Peyer's patch (tissue), 4 donors: Measurements from ENCODE around the gene PLOD2. TPM values are rescaled to one million over a fixed set of nuclear protein-coding genes. Genes with fewer than 3 reads are reported as not detected.

ENCODE experiments used
- DNase-seq, 3 donors: peaks; one replicate each; pipeline ENCODE4 v3.0.0-alpha.2; 2017 to 2019
- H3K27ac ChIP-seq, 4 donors: fragments of 200-600 bp; sonication (generic); one replicate each; pipeline ENCODE4 v1.5.1; 2016 to 2019
- H3K27me3 ChIP-seq, 2 donors: fragments of 200-600 bp; sonication (generic); one replicate each; pipeline ENCODE4 v1.5.1; 2019
- H3K36me3 ChIP-seq, 3 donors: fragments of 200-600 bp; sonication (generic); one replicate each; pipeline ENCODE4 v1.5.1; 2016 to 2019
- H3K4me1 ChIP-seq, 4 donors: fragments of 200-600 bp; sonication (generic); one replicate each; pipeline ENCODE4 v1.5.1; 2016 to 2019
- H3K4me3 ChIP-seq, 4 donors: fragments of 200-600 bp; sonication (generic); 1 replicate in 3 of 4; 2 replicates in 1 of 4; pipeline ENCODE4 v1.5.1; 2016 to 2019; ENCODE audit warnings: mild to moderate bottlenecking in 1 of 4
- H3K9me3 ChIP-seq, 4 donors: fragments of 200-600 bp; sonication (generic); one replicate each; pipeline ENCODE4 v1.5.1; 2016 to 2019; ENCODE audit warnings: mild to moderate bottlenecking in 1 of 4
- POLR2A ChIP-seq, 2 donors: fragments of 450-650 bp; IDR thresholded peaks; one replicate each; pipeline ENCODE4 v1.5.1; 2017; ENCODE audit warnings: antibody characterized with exemption in 2 of 2, mild to moderate bottlenecking in 2 of 2, moderate library complexity in 2 of 2
- total RNA-seq, 4 donors: library from RNA; depleted of rRNA; stranded (reverse); fragments of >200 nt; gene quantifications; one replicate each; pipeline ENCODE4 v1.1.0, GENCODE V29; 2016
- TF ChIP-seq, protein P1 (sequence below), 6 experiments: fragments of 450-650 bp in 4 of 6; fragments of 200-600 bp in 2 of 6; sonication (generic) in 1 of 6; IDR thresholded peaks; one replicate each; pipeline ENCODE4 v1.5.1; 2017 to 2019; ENCODE audit warnings: antibody characterized with exemption in 6 of 6, mild to moderate bottlenecking in 3 of 6, moderate library complexity in 1 of 6

Gene PLOD2
- total RNA-seq, 4 donors from 2014 or later = 9.9 to 78.8 (median 56.0) TPM

DNA sequence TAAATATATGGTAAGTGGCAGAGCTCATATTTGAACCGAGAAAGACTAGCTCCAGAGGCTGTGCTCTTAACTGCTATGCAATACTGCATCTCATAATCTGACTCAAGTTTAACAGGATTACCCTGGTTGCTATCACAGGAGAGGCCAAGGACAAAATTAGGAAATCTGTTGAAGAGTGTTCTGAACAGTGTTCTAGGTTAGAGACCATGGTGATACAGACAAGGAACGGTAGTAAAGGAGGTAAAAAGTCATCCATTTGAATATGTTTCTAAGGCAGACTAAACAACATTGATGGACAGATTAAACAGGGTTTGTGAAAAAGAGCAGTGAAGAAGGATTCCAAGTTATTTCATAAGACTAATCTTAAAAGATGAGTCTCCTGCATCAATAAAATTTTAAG, 22.1 kb downstream of the PLOD2 start:
- DNase-seq = no peak
- Histone ChIP-seq H3K9me3 (no peaks in the 10 kb centered on the region), H3K27ac (no peak overlapping the region), H3K27me3 (no peaks in the 10 kb centered on the region), H3K36me3 (no peaks in the 10 kb centered on the region), H3K4me1 (peaks cover 0 to 9% (median 0%) of the 10 kb centered on the region in 4 donors), H3K4me3 (no peak overlapping the region)
- TF ChIP-seq, protein P1, sequence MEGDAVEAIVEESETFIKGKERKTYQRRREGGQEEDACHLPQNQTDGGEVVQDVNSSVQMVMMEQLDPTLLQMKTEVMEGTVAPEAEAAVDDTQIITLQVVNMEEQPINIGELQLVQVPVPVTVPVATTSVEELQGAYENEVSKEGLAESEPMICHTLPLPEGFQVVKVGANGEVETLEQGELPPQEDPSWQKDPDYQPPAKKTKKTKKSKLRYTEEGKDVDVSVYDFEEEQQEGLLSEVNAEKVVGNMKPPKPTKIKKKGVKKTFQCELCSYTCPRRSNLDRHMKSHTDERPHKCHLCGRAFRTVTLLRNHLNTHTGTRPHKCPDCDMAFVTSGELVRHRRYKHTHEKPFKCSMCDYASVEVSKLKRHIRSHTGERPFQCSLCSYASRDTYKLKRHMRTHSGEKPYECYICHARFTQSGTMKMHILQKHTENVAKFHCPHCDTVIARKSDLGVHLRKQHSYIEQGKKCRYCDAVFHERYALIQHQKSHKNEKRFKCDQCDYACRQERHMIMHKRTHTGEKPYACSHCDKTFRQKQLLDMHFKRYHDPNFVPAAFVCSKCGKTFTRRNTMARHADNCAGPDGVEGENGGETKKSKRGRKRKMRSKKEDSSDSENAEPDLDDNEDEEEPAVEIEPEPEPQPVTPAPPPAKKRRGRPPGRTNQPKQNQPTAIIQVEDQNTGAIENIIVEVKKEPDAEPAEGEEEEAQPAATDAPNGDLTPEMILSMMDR (IDR thresholded peaks at IDR 0.05) = no peak
- no peak for TF ChIP-seq POLR2A (IDR thresholded peaks at IDR 0.05)

DNA sequence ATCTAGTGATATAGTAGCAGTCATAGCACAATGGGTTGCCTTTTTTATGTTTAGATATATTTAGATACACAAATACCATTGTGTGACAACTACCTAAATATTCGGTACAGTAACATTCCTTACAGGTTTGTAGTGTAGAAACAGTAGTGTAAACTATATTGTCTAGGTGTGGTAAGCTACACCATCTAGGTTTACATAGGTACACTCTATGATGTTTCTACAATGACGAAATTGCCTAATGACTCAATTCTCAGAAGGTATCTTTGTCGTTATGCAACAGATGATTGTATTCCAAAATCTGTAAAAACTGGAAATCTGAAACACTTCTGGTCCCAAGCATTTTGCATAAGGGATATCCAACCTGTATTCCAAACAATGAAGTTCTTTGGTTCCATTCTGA, 24.3 kb downstream of the PLOD2 start:
- Histone ChIP-seq H3K36me3 (no peaks in the 10 kb centered on the region), H3K4me1 (no peaks in the 10 kb centered on the region), H3K9me3 (no peaks in the 10 kb centered on the region), H3K27me3 (no peaks in the 10 kb centered on the region), H3K4me3 (no peak overlapping the region), H3K27ac (no peak overlapping the region)
- DNase-seq = no peak
- TF ChIP-seq POLR2A (IDR thresholded peaks at IDR 0.05) = no peak
- TF ChIP-seq, protein P1 (IDR thresholded peaks at IDR 0.05) = no peak

DNA sequence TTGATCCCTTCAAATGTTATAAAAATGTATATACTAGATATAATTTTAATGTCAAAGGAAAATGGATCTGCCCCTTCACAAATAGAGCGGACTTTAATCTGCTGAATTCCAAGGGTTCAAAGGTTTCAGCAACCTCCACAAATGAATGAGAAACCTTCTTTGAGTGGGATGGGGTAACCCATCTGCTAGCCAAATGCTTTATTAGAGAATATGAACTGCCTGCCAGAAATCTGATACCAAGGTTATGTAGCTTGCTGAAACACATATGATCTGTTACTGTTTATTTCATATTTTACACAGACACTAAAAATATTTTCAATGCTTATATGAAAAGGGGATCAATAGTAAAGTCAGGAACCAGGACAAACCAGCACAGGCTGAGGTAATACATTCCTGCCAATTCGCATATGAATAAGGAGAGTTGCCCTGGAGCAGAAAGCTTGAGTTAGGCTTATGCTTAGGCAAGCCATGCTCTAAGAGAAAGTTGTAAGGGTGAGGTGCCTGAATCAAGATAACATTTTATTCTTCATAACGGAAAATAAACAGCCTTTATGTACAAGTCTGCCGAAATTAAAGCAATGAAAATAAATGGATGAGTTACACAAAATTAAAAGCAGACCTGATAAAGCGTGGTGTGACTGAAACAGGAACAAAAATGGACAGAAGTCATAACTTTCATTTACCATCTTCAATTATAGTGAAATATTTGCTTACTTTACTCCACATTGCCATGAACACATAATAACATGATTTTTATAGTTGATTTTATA, 26.5 kb downstream of the PLOD2 start:
- no peak overlapping the region for H3K4me3 ChIP-seq
- H3K27ac ChIP-seq = no peak overlapping the region
- H3K36me3 ChIP-seq = no peaks in the 10 kb centered on the region
- no peaks in the 10 kb centered on the region for H3K4me1 ChIP-seq
- TF ChIP-seq POLR2A (IDR thresholded peaks at IDR 0.05) = no peak
- TF ChIP-seq, protein P1 (IDR thresholded peaks at IDR 0.05) = no peak
- no peak for DNase-seq
- no peaks in the 10 kb centered on the region for H3K9me3 ChIP-seq
- H3K27me3 ChIP-seq = no peaks in the 10 kb centered on the region

DNA sequence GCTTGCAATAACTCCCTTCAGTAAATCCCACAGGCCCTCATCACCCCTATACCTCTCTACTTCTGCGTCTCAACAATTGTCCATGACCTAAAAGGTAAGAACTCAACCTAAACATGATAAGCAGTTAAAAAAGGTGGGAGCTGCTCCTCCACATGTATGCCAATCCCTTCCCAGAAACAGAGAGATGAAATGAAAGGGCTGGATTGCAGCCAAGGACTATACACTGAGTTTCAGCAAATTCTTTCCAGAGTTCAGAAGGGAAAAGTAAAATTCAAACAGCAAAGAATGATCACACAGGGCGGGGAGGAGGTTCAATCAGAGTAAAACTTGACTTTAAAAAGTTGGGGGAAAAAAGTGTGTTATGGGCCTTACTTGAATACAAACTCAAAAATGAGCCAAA, 27.5 kb downstream of the PLOD2 start:
- DNase-seq = no peak
- Histone ChIP-seq H3K27ac (no peak overlapping the region), H3K4me1 (no peaks in the 10 kb centered on the region), H3K27me3 (no peaks in the 10 kb centered on the region), H3K4me3 (no peak overlapping the region), H3K9me3 (no peaks in the 10 kb centered on the region), H3K36me3 (no peaks in the 10 kb centered on the region)
- TF ChIP-seq, protein P1 (IDR thresholded peaks at IDR 0.05) = no peak
- no peak for TF ChIP-seq POLR2A (IDR thresholded peaks at IDR 0.05)

DNA sequence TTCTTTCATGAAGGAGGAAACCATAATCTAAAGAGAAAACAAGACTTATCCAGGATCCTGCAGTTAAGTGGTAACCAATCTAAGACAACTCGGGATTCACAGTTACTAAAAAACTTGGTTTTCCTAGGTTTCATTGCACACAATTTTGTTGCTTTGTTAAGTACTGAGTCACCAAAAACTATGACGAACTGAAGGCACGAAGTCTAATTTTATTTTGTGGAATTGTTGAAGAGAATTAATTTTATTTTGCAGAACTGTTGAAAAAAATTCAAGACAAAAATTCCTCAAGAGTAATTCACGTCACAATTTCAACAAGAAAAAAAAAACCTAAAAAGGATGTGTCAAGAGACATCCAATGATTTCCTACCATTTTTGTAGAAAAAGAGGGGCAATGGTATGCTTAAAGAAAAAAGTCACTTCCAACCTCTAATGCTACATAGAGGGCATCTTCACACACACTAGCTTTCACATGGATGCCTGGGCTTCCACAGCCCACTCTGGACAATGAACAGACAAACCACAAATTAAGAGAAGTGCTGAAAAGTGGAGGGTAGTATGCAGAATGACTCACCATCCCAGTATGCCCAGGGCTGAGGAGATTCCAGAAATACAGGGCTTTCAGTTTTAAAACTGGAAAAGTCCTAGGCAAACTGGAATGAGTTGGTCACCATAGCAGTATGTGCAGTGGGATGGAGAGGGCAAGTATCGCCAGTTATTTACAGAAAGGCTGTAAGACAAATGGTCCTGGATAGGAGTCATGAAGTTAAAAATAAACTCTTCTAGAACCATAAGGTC, 29.2 kb downstream of the PLOD2 start:
- Histone ChIP-seq H3K9me3 (no peaks in the 10 kb centered on the region), H3K27ac (no peak overlapping the region), H3K36me3 (no peaks in the 10 kb centered on the region), H3K4me1 (no peaks in the 10 kb centered on the region), H3K4me3 (no peak overlapping the region), H3K27me3 (no peaks in the 10 kb centered on the region)
- TF ChIP-seq POLR2A (IDR thresholded peaks at IDR 0.05) = no peak
- TF ChIP-seq, protein P1 (IDR thresholded peaks at IDR 0.05) = no peak
- DNase-seq = no peak
